GM21723 (cell line): ENCODE measurements around the gene STXBP5.

Source experiments
- ATAC-seq: cut with Tn5 transposase; IDR thresholded peaks from one replicate; pipeline ENCODE4 v1.9.1; 2021; ENCODE audit warnings: mild to moderate bottlenecking, moderate library complexity; ENCODE audit not compliant: unreplicated experiment

Gene STXBP5

GRCh38 chr6:147177286-147177685 lies 26.9 kb upstream of the STXBP5 start:
- no peak for ATAC-seq

GRCh38 chr6:147178355-147178754 lies 25.9 kb upstream of the STXBP5 start:
- ATAC-seq: no peak

DNA sequence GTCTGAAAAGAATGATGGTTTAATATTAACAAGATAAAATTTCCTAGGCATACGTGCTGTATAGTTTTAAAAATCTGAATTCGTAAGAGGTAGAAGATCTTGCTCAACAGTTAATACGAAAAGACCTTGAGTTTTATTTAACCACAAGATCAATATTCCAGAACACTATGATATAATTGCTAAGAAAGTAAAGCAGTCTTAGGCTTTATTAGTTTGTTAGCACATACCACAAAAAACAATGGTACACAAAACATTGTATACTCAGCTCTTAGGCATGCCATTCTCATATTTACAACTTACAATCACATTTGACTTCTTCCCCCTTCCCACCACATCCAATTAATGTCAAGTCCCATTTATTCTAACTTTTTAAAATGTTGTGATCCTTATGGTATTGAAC lies 24.4 kb upstream of the STXBP5 start:
- ATAC-seq: no peak

- ATAC-seq: no peak
These were observed 23.3 kb upstream of the STXBP5 start for GRCh38 chr6:147180926-147181325.

GRCh38 chr6:147184379-147184778 lies 19.8 kb upstream of the STXBP5 start:
- ATAC-seq: no peak

GRCh38 chr6:147185216-147185615 lies 19.0 kb upstream of the STXBP5 start:
- no peak for ATAC-seq

GRCh38 chr6:147190556-147190955 lies 13.7 kb upstream of the STXBP5 start:
- ATAC-seq: no peak

DNA sequence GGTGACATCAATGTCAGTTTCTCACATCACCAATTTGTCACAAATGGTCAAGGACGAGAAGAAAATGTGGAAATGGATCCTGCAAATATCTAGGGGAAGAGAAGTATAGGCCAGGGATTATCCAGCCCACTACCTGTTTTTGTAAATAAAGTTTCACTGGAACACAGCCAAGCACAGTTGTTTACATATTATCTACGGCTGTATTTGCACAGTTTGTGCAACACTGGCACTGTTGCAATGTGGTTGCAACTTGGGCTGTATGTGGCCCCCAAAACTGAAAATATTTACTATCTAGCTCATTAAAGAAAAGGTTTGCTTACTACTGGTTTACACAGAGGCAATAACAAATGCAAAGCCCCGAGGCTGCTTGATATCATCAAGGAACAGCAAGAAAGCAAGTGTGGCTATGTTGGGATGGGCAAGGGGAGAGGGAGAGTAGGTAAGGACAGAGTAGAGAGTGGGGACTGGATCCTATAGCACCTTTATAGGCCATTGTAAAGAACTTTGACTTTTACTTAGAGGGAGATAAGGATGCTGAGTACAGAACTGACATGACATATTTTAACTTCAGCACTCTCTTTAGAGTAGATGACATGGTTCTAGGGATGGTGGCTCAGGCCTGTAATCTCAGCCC lies 11.8 kb upstream of the STXBP5 start:
- ATAC-seq: no peak

DNA sequence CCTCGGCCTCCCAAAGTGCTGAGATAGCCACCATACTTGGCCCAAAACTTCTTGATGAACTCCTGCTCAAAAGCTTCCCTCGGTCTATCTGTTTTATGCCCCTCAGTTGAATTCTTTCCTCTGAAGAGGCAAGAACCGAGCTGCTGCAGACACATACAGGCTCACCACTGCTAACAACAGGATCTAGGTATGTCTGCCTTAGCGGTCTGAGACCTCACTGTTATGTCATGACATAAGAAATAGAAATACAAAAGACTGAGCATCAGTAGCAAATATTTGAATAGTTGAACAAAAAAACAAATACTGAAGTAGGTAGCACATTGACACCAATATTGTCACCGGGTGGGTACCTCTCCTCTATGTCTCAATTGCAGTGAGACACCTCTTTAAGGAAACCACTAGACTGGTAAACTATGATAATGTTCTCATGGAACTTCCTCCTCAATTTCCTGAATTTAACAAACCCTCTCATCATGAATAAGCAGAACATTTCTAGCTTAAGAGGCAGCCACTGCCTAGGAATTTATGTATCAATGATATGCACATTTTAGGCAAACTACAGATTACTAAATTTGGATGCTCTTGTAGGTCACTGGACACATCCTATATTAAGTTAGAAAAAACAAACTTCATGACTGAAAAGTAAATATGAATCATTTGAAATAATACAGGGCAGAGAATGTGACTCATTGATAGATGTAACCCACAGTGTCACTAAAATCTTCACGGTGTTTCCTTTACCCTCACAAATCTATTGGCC lies 9.4 kb upstream of the STXBP5 start:
- ATAC-seq: no peak

- no peak for ATAC-seq
These were observed 8.7 kb upstream of the STXBP5 start for GRCh38 chr6:147195510-147195909.

- ATAC-seq: no peak
These were observed 8.2 kb upstream of the STXBP5 start for GRCh38 chr6:147195987-147196386.

- no peak for ATAC-seq
These were observed 3.5 kb upstream of the STXBP5 start for GRCh38 chr6:147200711-147201110.

GRCh38 chr6:147201885-147202515 lies 2.2 kb upstream of the STXBP5 start:
- no peak for ATAC-seq

DNA sequence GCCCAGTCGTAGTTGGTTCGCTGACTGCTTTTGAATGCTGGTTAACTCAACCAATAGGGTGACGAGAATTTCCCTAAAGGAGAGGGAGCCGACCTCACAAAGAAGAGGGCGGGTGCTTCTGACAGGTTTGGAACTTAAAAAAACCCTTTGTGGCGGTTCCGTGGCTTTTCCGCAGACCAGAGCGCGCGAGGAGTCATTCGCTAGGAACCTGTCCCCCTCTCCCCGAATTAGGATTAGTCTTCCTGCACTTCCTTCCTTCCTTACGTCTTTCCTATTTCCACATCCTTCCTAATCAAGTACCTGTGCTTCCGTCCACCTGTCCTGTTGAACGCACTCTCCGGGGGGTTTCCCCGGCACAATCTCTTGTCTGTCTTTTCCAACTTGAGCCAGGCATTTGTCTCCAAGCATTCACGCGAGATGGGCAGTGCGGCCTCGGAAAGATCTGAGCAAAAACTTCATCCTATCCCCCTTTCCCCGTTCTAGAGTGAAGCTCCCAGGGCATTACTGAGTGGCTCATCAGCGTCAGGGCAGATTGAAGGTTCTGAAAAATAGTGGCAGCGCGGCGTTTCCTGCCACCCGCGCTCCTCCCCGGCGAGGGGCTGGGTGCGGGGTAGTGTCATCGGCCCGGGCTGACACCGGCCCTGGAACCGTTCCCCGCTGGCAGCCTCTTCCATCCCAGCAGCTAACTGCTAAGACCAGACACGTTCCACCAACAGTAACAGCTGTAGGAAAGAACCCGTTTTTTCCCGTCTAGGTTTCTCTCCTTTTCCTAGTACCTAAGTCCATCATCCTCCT lies 1.5 kb upstream of the STXBP5 start:
- ATAC-seq: peak; percentile 81

GRCh38 chr6:147203311-147204059 lies 732 bp upstream of the STXBP5 start:
- peak; percentile 50 for ATAC-seq

GRCh38 chr6:147204843-147205311 lies 660 bp downstream of the STXBP5 start:
- ATAC-seq: no peak

DNA sequence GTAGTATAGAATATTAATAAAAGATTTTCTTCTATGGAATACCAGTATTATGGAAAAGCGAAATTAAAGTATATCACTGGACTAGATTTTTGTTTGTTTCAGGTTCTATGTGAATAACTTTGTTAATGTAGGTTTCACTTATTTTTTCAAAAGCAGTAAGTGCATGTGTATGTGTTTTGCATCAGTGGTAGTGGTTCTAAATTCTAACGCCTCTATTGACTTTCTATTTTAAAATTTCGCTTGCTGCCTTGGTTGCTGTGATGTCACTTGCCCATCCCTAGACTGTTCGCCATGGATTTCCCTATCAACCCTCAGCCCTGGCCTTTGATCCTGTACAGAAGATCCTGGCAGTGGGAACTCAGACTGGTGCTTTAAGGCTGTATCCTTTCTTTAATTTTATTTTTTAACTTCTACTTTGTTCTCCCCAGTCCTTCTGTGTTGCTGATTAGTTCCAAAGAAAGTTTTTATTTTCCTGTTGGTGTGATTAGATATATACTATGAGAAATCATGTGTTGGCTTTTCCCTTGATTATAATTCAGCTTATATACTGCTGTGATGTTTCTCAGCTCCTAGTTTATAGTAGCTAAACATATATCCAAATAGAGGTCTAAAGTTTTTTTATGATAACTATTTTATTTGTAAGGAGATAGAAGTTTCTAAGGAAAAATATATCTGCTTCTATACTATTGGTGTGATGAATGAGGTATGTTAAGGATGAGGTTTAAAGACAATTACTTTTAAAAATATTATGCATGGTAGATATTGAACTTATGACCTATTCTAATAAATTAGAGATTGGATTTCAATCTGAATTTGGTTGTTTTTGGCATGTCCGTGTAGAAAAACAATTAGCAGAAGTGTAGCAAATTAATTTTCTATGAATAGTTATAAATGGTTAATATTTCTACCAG lies 1.7 kb downstream of the STXBP5 start:
- no peak for ATAC-seq

GRCh38 chr6:147207351-147207750 lies 3.1 kb downstream of the STXBP5 start:
- no peak for ATAC-seq
